DND-41 (cell line): ENCODE results near the gene SDR42E1.

Experiments
- ATAC-seq: fragments of 200-7000 bp; cut with Tn5 transposase; 3 replicates; pipeline ENCODE4 v1.9.1; 2021; ENCODE audit warnings: low read depth; ENCODE audit not compliant: insufficient read depth
- DNase-seq: peaks from one replicate; pipeline ENCODE4 v3.0.0-alpha.2; 2020
- H2AFZ ChIP-seq: 2 replicates; pipeline ENCODE4 v1.6.0; 2012; ENCODE audit warnings: low read depth, low read length
- H3K27ac ChIP-seq: 2 replicates; pipeline ENCODE4 v1.5.1; 2012; ENCODE audit warnings: low read length, inconsistent platforms
- H3K27me3 ChIP-seq: fragments of 200-600 bp; sonication (generic); 2 replicates; pipeline ENCODE4 v1.6.0; 2012; ENCODE audit warnings: low read length, mild to moderate bottlenecking, inconsistent platforms; ENCODE audit not compliant: insufficient read depth, poor library complexity
- H3K36me3 ChIP-seq: 2 replicates; pipeline ENCODE4 v1.5.1; 2012; ENCODE audit warnings: low read length, inconsistent platforms; ENCODE audit not compliant: insufficient read depth
- H3K4me1 ChIP-seq: 2 replicates; pipeline ENCODE4 v1.5.1; 2012; ENCODE audit warnings: mild to moderate bottlenecking, low read length; ENCODE audit not compliant: insufficient read depth
- H3K4me2 ChIP-seq: 2 replicates; pipeline ENCODE4 v1.6.0; 2012; ENCODE audit warnings: mild to moderate bottlenecking, moderate library complexity, low read length, inconsistent platforms; ENCODE audit not compliant: insufficient read depth
- H3K4me3 ChIP-seq, 2 experiments: fragments of 200-600 bp in 1 of 2; shearing (Covaris generic) in 1 of 2; 2 replicates each; pipeline ENCODE4 v1.5.1; 2012 to 2016; ENCODE audit warnings: inconsistent platforms in 2 of 2, low read length in 2 of 2, mild to moderate bottlenecking in 2 of 2, low read depth in 1 of 2, moderate library complexity in 1 of 2
- H3K79me2 ChIP-seq: 2 replicates; pipeline ENCODE4 v1.6.0; 2012; ENCODE audit warnings: low read length, inconsistent platforms; ENCODE audit not compliant: insufficient read depth
- H3K9ac ChIP-seq: 2 replicates; pipeline ENCODE4 v1.6.0; 2012; ENCODE audit warnings: low read depth, mild to moderate bottlenecking, inconsistent platforms, low read length, moderate library complexity
- H3K9me3 ChIP-seq: 2 replicates; pipeline ENCODE4 v1.5.1; 2012; ENCODE audit warnings: low read length, moderate library complexity, mild to moderate bottlenecking, inconsistent platforms; ENCODE audit not compliant: insufficient read depth, severe bottlenecking
- H4K20me1 ChIP-seq: 2 replicates; pipeline ENCODE4 v1.6.0; 2012; ENCODE audit warnings: low read length; ENCODE audit not compliant: insufficient read depth
- CTCF ChIP-seq: IDR thresholded peaks from 2 replicates; pipeline ENCODE4 v1.5.1; 2012; ENCODE audit warnings: borderline replicate concordance, low read length, moderate library complexity, mild to moderate bottlenecking; ENCODE audit not compliant: poor library complexity, severe bottlenecking; ENCODE audit errors: extremely low read depth
- EZH2 ChIP-seq: IDR thresholded peaks from 3 replicates; pipeline ENCODE4 v1.6.1; 2012; ENCODE audit warnings: borderline replicate concordance, low read depth, mild to moderate bottlenecking, moderate library complexity, low read length, inconsistent platforms; ENCODE audit not compliant: severe bottlenecking

The SDR42E1 gene

GRCh38 chr16:81964808-81965207, 46.5 kb downstream of the SDR42E1 start:
- Histone ChIP-seq H3K9ac (no peak overlapping the region), H3K4me3 (no peak overlapping the region), H2AFZ (no peak overlapping the region), H3K4me2 (no peak overlapping the region), H3K27ac (no peak overlapping the region), H3K79me2 (no peaks in the 10 kb centered on the region), H3K4me1 (no peaks in the 10 kb centered on the region), H4K20me1 (no peaks in the 10 kb centered on the region), H3K27me3 (peaks cover 10% of the 10 kb centered on the region), H3K36me3 (no peaks in the 10 kb centered on the region), H3K9me3 (no peaks in the 10 kb centered on the region)
- TF ChIP-seq CTCF: no peak
- TF ChIP-seq EZH2: no peak
- ATAC-seq (no peak), DNase-seq (no peak)

GRCh38 chr16:81956213-81956948, 54.9 kb downstream of the SDR42E1 start:
- H3K27ac ChIP-seq: no peak overlapping the region
- H3K4me2 ChIP-seq: no peak overlapping the region
- H3K36me3 ChIP-seq: no peaks in the 10 kb centered on the region
- no peak overlapping the region for H3K4me3 ChIP-seq
- H3K79me2 ChIP-seq: no peaks in the 10 kb centered on the region
- H4K20me1 ChIP-seq: no peaks in the 10 kb centered on the region
- peaks cover 10% of the 10 kb centered on the region for H3K27me3 ChIP-seq
- H3K9ac ChIP-seq: no peak overlapping the region
- H3K9me3 ChIP-seq: peaks cover 2% of the 10 kb centered on the region
- no peak for ATAC-seq
- no peak for DNase-seq
- H3K4me1 ChIP-seq: no peaks in the 10 kb centered on the region
- no peak for TF ChIP-seq CTCF
- no peak for TF ChIP-seq EZH2
- H2AFZ ChIP-seq: no peak overlapping the region

- ATAC-seq (no peak), DNase-seq (no peak)
- TF ChIP-seq EZH2 (no peak), CTCF (no peak)
- no peak overlapping the region for H3K4me3 ChIP-seq
- H3K9me3 ChIP-seq: peaks cover 3% of the 10 kb centered on the region
- H3K27me3 ChIP-seq: peaks cover 12% of the 10 kb centered on the region
- no peak overlapping the region for H3K4me2 ChIP-seq
- no peaks in the 10 kb centered on the region for H3K36me3 ChIP-seq
- no peaks in the 10 kb centered on the region for H4K20me1 ChIP-seq
- no peak overlapping the region for H3K9ac ChIP-seq
- no peaks in the 10 kb centered on the region for H3K4me1 ChIP-seq
- H2AFZ ChIP-seq: no peak overlapping the region
- no peaks in the 10 kb centered on the region for H3K79me2 ChIP-seq
- no peak overlapping the region for H3K27ac ChIP-seq
Observed at GRCh38 chr16:81951564-81951963, 59.7 kb downstream of the SDR42E1 start.
